Inflammatory macrophage treated with lipopolysaccharide for 1 hour (primary cell): ENCODE results near the gene CSF2.

Source experiments
- DNase-seq, 2 donors: peaks; one replicate each; pipeline ENCODE4 v3.0.0-alpha.2; 2020 to 2022

Gene CSF2

DNA sequence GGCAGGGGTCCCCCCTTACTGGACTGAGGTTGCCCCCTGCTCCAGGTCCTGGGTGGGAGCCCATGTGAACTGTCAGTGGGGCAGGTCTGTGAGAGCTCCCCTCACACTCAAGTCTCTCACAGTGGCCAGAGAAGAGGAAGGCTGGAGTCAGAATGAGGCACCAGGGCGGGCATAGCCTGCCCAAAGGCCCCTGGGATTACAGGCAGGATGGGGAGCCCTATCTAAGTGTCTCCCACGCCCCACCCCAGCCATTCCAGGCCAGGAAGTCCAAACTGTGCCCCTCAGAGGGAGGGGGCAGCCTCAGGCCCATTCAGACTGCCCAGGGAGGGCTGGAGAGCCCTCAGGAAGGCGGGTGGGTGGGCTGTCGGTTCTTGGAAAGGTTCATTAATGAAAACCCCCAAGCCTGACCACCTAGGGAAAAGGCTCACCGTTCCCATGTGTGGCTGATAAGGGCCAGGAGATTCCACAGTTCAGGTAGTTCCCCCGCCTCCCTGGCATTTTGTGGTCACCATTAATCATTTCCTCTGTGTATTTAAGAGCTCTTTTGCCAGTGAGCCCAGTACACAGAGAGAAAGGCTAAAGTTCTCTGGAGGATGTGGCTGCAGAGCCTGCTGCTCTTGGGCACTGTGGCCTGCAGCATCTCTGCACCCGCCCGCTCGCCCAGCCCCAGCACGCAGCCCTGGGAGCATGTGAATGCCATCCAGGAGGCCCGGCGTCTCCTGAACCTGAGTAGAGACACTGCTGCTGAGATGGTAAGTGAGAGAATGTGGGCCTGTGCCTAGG is at the start of gene CSF2:
CSF2 (plus strand) TSS at position 559 of the 783 bp plus-strand sequence; CDS start at position 594, 35 bp downstream.
- DNase-seq = peak; percentile 8 to 20

- DNase-seq = no peak
Observed at GRCh38 chr5:132024117-132024435, 49.5 kb upstream of the CSF2 start.

DNA sequence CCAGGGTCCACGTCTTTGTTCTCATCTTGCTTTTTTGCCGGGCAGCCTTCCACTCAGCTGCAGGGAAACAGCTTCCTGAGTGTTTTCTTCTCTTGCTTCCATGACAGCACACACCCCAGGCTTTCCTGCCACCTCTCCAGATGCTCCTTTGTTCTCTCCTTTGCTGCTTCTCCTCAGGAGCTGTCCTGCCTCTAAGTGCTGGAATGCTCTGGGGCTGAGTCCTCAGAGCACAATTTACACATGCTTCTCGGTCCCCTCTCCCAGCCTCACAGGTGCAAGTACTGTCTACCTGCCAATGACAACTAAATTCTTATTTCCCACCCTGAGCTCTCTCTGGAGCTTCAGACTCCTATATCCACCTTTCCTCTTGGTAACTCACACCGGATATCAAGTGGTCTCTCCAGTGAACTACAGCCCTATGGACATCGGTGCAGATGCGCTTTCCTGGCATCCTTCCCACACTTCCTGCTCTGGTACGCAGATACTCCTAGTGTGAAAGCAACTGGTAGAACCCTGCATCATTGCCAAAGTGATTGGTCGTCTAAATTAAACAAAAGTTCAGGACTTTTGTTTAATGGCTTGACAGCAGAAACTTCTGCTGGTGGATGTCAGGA is 48.7 kb upstream of the CSF2 start:
- DNase-seq = no peak

DNA sequence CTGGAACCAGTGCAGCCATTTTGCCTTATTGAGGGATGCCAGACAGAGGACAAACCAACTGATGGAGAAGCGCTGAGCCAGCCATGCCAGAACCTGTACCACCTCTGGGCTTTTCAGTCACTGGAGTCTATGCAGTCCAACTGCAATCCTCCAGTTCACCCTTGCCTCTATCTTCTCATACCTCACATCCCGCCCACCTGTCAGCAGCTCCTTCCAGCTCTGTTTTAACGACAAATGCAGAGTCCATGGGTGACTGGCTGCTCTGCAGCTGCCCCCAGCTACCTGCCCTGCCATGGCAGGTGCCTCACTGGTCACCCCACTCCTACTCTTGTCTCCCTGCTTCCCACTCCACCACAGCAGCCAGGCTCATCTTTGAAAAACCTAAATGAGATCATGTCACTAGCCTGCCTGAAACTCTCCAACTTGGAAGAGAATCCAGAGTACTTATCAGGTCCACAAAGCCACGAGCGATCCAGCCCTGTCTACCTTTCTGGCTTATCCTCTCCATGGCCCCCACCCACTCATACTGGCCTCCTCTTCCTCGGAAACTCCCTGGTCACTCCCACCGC is 48.1 kb upstream of the CSF2 start:
- no peak for DNase-seq

DNA sequence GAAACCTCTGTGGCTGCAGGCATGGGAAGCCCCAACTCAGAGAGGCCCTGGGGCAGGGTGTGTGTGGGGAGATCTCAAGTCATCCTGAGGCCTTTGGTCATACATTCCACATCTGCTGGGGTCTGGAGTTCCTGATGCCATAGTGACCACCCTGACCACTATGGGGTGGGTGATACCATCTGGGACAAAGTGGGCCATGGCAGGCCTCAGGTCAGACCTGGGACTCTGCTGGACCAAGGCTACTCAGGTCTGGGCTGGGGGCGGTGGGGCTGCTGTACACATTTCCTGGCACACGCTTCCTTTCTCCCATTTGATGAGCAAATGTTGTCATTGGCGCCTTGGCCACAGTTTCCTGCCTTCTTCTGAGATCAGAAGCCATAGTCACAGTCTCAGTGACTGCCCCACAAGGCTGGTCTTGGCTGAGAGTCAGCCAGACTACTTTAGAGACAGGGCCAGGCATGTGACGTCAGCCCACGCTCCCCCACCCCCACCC is 47.0 kb upstream of the CSF2 start:
- no peak for DNase-seq

DNA sequence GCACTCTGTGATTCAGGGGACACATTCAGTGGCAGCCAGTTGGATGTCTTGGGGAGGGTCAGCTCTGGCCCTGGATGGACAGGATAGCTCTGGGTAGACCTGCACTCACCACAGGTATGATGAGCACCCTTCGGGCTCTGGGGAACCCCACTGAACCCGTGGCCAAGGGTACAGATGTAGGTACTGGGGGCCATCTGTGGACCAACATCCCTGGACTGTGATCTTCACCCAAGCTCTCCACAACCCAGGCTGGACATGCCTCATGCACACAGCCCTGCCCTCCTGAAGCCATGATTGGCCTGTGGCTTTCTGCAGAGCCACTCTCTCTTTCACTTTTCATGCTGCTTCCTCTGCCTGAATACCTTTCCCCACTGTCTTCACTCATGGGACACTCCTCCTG is 46.6 kb upstream of the CSF2 start:
- DNase-seq = no peak

DNA sequence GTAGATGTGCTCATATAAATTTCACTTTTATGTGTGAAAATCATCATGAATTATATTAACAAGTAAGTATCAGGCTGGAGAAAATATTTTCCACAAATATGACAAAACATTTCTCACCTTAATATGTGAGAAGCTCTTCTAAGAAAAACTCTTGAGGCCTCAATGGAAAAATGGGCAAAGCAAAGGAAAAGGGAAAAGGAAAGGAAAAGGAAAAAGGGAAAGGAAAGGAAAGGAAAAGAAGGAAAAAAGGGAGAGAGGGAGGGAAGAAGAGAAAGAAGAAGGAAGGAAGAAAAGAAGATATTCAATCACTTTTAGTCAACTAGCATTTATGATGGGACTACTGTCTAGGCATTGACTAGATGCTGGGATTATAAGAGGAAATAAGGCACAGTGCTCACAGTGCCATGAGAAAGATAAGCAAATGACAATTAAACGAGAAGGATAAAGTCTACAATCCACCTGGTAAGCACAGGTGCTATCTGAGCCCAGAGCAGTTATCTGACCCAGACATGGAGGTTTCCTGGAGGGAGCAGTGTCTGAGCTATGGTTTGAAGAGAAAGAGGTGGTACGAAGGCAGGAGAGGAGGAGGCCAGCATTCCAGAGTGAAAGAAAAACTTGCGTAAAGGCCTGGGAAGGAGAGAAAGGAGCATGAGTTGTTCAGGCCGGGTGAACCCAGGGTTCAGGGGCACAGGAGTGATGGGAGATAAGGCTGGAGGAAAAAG is 43.8 kb upstream of the CSF2 start:
- no peak for DNase-seq

- DNase-seq = no peak
Observed at GRCh38 chr5:132030610-132031009, 43.0 kb upstream of the CSF2 start.

DNA sequence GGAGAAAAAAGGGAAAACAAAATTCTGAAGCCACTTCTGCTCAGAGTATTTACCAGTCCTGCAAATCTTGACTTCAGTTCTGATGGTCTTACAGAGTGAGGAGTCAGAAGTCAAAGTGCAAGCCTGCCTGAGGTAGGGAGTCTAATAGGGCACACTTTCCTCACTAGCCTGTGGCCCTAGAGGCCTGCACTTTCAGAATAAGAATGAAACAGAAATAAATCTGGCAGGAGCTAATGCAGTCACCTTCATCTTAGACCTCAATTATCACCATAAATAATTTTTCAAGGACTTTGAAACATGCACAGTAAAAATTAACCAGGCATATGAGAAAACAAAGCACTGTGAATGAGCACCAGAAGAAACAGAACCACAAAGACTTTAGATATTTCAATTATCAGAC is 41.4 kb upstream of the CSF2 start:
- no peak for DNase-seq

GRCh38 chr5:132033122-132033521 is 40.5 kb upstream of the CSF2 start:
- DNase-seq = no peak

- peak in 1 of 2 donors; percentile 15 for DNase-seq
Observed at GRCh38 chr5:132037353-132037752, 36.2 kb upstream of the CSF2 start.

- peak; percentile 93 to 98 for DNase-seq
Observed at GRCh38 chr5:132044207-132044606, 29.4 kb upstream of the CSF2 start.

GRCh38 chr5:132046880-132047299 is 26.7 kb upstream of the CSF2 start:
- DNase-seq = no peak

DNA sequence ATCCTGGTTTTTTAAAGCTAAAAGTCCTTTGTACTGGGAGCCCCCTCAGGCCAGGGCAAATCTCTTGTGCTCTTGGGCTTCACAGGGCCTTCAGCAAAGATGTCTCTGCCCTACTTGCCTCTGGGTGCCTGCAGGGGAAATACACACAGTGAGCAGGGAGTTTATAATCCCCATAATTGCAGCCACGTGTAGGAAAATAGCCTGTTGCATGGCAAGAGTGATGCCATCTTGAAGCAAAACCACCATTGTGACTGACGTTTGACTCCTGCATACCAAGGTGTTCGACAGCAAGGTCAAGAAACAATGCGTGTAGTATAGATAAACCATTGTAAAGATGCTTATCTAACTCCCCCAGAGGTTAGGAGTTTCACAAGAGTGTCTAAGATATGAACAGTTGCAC is 24.5 kb upstream of the CSF2 start:
- no peak for DNase-seq

GRCh38 chr5:132049559-132049958 is 24.0 kb upstream of the CSF2 start:
- DNase-seq = no peak

- DNase-seq = peak; percentile 66 to 76
Observed at GRCh38 chr5:132050136-132050535, 23.5 kb upstream of the CSF2 start.

GRCh38 chr5:132050661-132051552 is 22.7 kb upstream of the CSF2 start:
- DNase-seq = no peak

- DNase-seq = no peak
Observed at GRCh38 chr5:132052520-132052919, 21.1 kb upstream of the CSF2 start.

GRCh38 chr5:132053483-132053882 is 20.1 kb upstream of the CSF2 start:
- DNase-seq = no peak

DNA sequence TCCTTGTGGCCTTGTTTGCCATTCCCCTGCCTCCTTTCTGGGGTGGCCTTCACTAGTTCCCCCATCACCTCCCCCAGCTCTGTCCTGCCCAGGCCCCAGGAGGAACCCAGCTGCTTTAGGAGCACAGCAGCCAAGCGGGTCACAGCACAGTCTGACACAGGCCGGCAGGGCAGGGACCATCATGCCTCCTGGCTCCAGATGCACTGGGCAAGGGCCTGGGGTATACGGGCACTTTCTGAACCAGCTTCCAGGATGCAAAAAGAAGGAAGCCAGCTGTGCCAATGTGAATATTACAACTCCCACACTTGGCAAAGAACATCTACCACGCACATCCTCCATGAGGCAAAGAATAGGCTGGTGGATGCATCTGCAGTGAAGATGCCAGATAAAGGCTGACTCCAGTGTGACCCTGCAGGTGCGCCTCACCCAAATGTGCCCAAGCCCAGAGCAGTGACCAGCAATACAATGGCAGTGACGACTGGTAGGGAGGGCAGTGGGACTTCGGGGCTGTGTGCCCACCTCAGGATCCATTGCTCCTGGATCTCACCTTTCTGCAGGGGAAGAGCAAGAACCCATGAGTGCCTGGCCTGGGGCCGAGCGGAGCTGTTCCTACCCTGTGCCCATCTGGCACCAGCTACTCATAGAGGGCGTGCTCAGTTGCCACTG is 19.4 kb upstream of the CSF2 start:
- no peak for DNase-seq

DNA sequence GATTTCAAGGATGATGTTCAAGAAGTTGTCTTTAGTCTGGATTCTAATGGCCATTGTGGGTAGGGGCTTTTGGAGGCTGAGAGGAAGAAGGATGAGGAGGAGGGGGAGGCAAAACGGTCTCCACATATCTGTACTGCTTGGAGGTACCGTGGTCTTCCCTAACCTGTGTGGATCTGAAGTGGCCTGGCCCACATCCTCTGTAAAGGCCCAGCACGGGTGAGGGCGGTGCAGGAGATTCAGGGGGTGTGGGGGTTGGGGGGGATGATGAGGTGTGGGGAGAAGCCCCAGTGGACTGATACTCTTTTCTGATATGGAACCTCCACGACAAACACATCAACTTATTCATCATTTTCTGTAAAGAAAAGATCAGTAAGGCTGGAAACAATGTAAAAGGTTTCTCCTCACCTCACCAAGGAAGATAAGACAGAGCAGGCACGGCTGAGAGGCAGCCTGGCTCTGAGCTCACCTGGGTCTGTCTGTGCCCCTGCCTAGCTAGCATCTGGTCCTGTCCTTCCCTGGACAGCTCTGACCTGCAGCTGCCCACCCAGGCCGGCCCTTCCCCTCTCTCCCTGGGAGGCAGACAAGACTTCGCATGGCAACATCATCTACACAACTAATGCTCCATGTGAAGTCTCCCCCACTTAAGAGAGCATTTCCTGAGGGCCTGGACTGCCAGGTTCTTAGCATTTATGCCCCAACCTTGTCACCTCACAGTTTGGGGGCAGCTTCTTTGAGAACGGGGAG is 18.7 kb upstream of the CSF2 start:
- DNase-seq = no peak
